ENCODE data around the gene PLPPR1. TPM values are rescaled to one million over a fixed set of nuclear protein-coding genes. Genes with fewer than 3 reads are reported as not detected.
"Not testable (repeated sequence)": the region's sequence is repeated elsewhere in the genome, so short reads cannot be mapped to it uniquely, and the experiment has no call there.

Gene PLPPR1
- total RNA-seq, 2 experiments from 2014 or later, result not detected

- H3K27me3 Mint-ChIP-seq (ENCODE audit: low read depth), result no peaks in the 10 kb centered on the region
- ChIA-PET CTCF (no interaction called here), POLR2A (no interaction called here)
- H3K9me3 Mint-ChIP-seq (ENCODE audit: insufficient read depth), result no peaks in the 10 kb centered on the region
- H3K4me1 Mint-ChIP-seq (ENCODE audit: low read depth), result no peaks in the 10 kb centered on the region
- H3K36me3 Mint-ChIP-seq (ENCODE audit: low read depth), result no peaks in the 10 kb centered on the region
- H3K4me3 Mint-ChIP-seq, result no peak overlapping the region
- H3K27ac Mint-ChIP-seq, result no peak overlapping the region
- ATAC-seq, result no peak
- DNase-seq, result no peak
These were observed 68.7 kb downstream of the PLPPR1 start for GRCh38 chr9:101097210-101097609.

GRCh38 chr9:101098392-101098791, 69.9 kb downstream of the PLPPR1 start:
- ATAC-seq (no peak), DNase-seq (no peak)
- ChIA-PET POLR2A (no interaction called here), CTCF (no interaction called here)
- H3K27me3 Mint-ChIP-seq (ENCODE audit: low read depth), result no peaks in the 10 kb centered on the region
- no peak overlapping the region for H3K27ac Mint-ChIP-seq
- no peaks in the 10 kb centered on the region for H3K36me3 Mint-ChIP-seq (ENCODE audit: low read depth)
- no peak overlapping the region for H3K4me3 Mint-ChIP-seq
- H3K4me1 Mint-ChIP-seq (ENCODE audit: low read depth), result no peaks in the 10 kb centered on the region
- H3K9me3 Mint-ChIP-seq (ENCODE audit: insufficient read depth), result no peaks in the 10 kb centered on the region

- H3K27me3 Mint-ChIP-seq (ENCODE audit: low read depth), result no peaks in the 10 kb centered on the region
- H3K9me3 Mint-ChIP-seq (ENCODE audit: insufficient read depth), result no peaks in the 10 kb centered on the region
- no peak for DNase-seq
- H3K4me1 Mint-ChIP-seq (ENCODE audit: low read depth), result no peaks in the 10 kb centered on the region
- H3K36me3 Mint-ChIP-seq (ENCODE audit: low read depth), result no peaks in the 10 kb centered on the region
- no peak for ATAC-seq
- no peak overlapping the region for H3K4me3 Mint-ChIP-seq
- CTCF ChIA-PET, result no interaction called here
- H3K27ac Mint-ChIP-seq, result no peak overlapping the region
- POLR2A ChIA-PET, result no interaction called here
These were observed 85.8 kb downstream of the PLPPR1 start for GRCh38 chr9:101114317-101114716.

- CTCF ChIA-PET, result no interaction called here
These were observed 86.6 kb downstream of the PLPPR1 start for GRCh38 chr9:101115102-101115501.

GRCh38 chr9:101117161-101117560, 88.6 kb downstream of the PLPPR1 start:
- Mint-ChIP-seq H3K4me3 (no peak overlapping the region), H3K27ac (no peak overlapping the region), H3K27me3 (ENCODE audit: low read depth) (no peaks in the 10 kb centered on the region), H3K36me3 (ENCODE audit: low read depth) (no peaks in the 10 kb centered on the region), H3K4me1 (ENCODE audit: low read depth) (no peaks in the 10 kb centered on the region), H3K9me3 (ENCODE audit: insufficient read depth) (no peaks in the 10 kb centered on the region)
- ATAC-seq, result no peak
- ChIA-PET POLR2A (no interaction called here), CTCF (no interaction called here)
- DNase-seq, result no peak

More at GRCh38 chr9:101115102-101115501, 86.6 kb downstream of the PLPPR1 start:
- Mint-ChIP-seq H3K27me3 (ENCODE audit: low read depth) (no peaks in the 10 kb centered on the region), H3K9me3 (ENCODE audit: insufficient read depth) (no peaks in the 10 kb centered on the region), H3K27ac (no peak overlapping the region), H3K4me1 (ENCODE audit: low read depth) (no peaks in the 10 kb centered on the region), H3K4me3 (no peak overlapping the region), H3K36me3 (ENCODE audit: low read depth) (no peaks in the 10 kb centered on the region)
- POLR2A ChIA-PET, result no interaction called here
- DNase-seq, result no peak
- ATAC-seq, result no peak

- H3K36me3 Mint-ChIP-seq (ENCODE audit: low read depth), result no peaks in the 10 kb centered on the region
- H3K27ac Mint-ChIP-seq, result no peak overlapping the region
- CTCF ChIA-PET, result interaction anchor here (1.0 to 1.2 kb wide), 4 partner anchors 10 to 192 kb away, joined by 3 to 9 read pairs (median 3); no protein-coding TSS in a partner anchor
- POLR2A ChIA-PET, result no interaction called here
- no peaks in the 10 kb centered on the region for H3K4me1 Mint-ChIP-seq (ENCODE audit: low read depth)
- H3K4me3 Mint-ChIP-seq, result no peak overlapping the region
- no peaks in the 10 kb centered on the region for H3K27me3 Mint-ChIP-seq (ENCODE audit: low read depth)
- ATAC-seq (peak; percentile 57), DNase-seq (peak; percentile 28)
- H3K9me3 Mint-ChIP-seq (ENCODE audit: insufficient read depth), result peaks cover 7% of the 10 kb centered on the region
These were observed 90.8 kb downstream of the PLPPR1 start for GRCh38 chr9:101119206-101119819.

GRCh38 chr9:101121836-101122399, 93.4 kb downstream of the PLPPR1 start:
- H3K27ac Mint-ChIP-seq, result no peak overlapping the region

GRCh38 chr9:101126556-101126955, 98.0 kb downstream of the PLPPR1 start:
- ATAC-seq (no peak), DNase-seq (no peak)
- Mint-ChIP-seq H3K4me3 (no peak overlapping the region), H3K36me3 (ENCODE audit: low read depth) (no peaks in the 10 kb centered on the region), H3K9me3 (ENCODE audit: insufficient read depth) (peaks cover 7% of the 10 kb centered on the region), H3K27ac (no peak overlapping the region), H3K27me3 (ENCODE audit: low read depth) (no peaks in the 10 kb centered on the region), H3K4me1 (ENCODE audit: low read depth) (no peaks in the 10 kb centered on the region)
- ChIA-PET CTCF (no interaction called here), POLR2A (no interaction called here)

More at GRCh38 chr9:101121836-101122399, 93.4 kb downstream of the PLPPR1 start:
- CTCF ChIA-PET, result no interaction called here
- H3K9me3 Mint-ChIP-seq (ENCODE audit: insufficient read depth), result peaks cover 7% of the 10 kb centered on the region
- H3K4me3 Mint-ChIP-seq, result no peak overlapping the region
- ATAC-seq, result no peak
- no peaks in the 10 kb centered on the region for H3K36me3 Mint-ChIP-seq (ENCODE audit: low read depth)
- DNase-seq, result no peak
- POLR2A ChIA-PET, result no interaction called here
- no peaks in the 10 kb centered on the region for H3K4me1 Mint-ChIP-seq (ENCODE audit: low read depth)
- no peaks in the 10 kb centered on the region for H3K27me3 Mint-ChIP-seq (ENCODE audit: low read depth)

- ATAC-seq; H3K4me1 Mint-ChIP-seq (ENCODE audit: low read depth); H3K36me3 Mint-ChIP-seq (ENCODE audit: low read depth); DNase-seq; POLR2A ChIA-PET; H3K9me3 Mint-ChIP-seq (ENCODE audit: insufficient read depth); H3K27me3 Mint-ChIP-seq (ENCODE audit: low read depth); H3K4me3 Mint-ChIP-seq; H3K27ac Mint-ChIP-seq: not testable (repeated sequence)
- CTCF ChIA-PET, result interaction anchor here (0.6 kb wide), 1 partner anchor 117 kb away, joined by 3 read pairs; no protein-coding TSS in a partner anchor
These were observed 98.8 kb downstream of the PLPPR1 start for GRCh38 chr9:101127369-101127768.

- POLR2A ChIA-PET, result no interaction called here
- no peak for DNase-seq
- no peak overlapping the region for H3K4me3 Mint-ChIP-seq
- H3K27me3 Mint-ChIP-seq (ENCODE audit: low read depth), result no peaks in the 10 kb centered on the region
- no peaks in the 10 kb centered on the region for H3K36me3 Mint-ChIP-seq (ENCODE audit: low read depth)
- no peak overlapping the region for H3K27ac Mint-ChIP-seq
- H3K4me1 Mint-ChIP-seq (ENCODE audit: low read depth), result no peaks in the 10 kb centered on the region
- no peak for ATAC-seq
- no peaks in the 10 kb centered on the region for H3K9me3 Mint-ChIP-seq (ENCODE audit: insufficient read depth)
- CTCF ChIA-PET, result no interaction called here
These were observed 100.1 kb downstream of the PLPPR1 start for GRCh38 chr9:101128623-101129022.

GRCh38 chr9:101130054-101130453, 101.5 kb downstream of the PLPPR1 start:
- POLR2A ChIA-PET, result no interaction called here
- CTCF ChIA-PET, result no interaction called here
- no peak for ATAC-seq
- no peaks in the 10 kb centered on the region for H3K9me3 Mint-ChIP-seq (ENCODE audit: insufficient read depth)
- no peak overlapping the region for H3K4me3 Mint-ChIP-seq
- no peak for DNase-seq
- H3K27ac Mint-ChIP-seq, result no peak overlapping the region
- no peaks in the 10 kb centered on the region for H3K36me3 Mint-ChIP-seq (ENCODE audit: low read depth)
- no peaks in the 10 kb centered on the region for H3K27me3 Mint-ChIP-seq (ENCODE audit: low read depth)
- no peaks in the 10 kb centered on the region for H3K4me1 Mint-ChIP-seq (ENCODE audit: low read depth)

- no peaks in the 10 kb centered on the region for H3K9me3 Mint-ChIP-seq (ENCODE audit: insufficient read depth)
- H3K27ac Mint-ChIP-seq, result no peak overlapping the region
- H3K4me3 Mint-ChIP-seq, result no peak overlapping the region
- ChIA-PET POLR2A (no interaction called here), CTCF (interaction anchor here (1.3 kb wide), 1 partner anchor 12 kb away, joined by 3 read pairs; no protein-coding TSS in a partner anchor)
- no peaks in the 10 kb centered on the region for H3K4me1 Mint-ChIP-seq (ENCODE audit: low read depth)
- no peaks in the 10 kb centered on the region for H3K27me3 Mint-ChIP-seq (ENCODE audit: low read depth)
- no peaks in the 10 kb centered on the region for H3K36me3 Mint-ChIP-seq (ENCODE audit: low read depth)
- ATAC-seq, result no peak
- DNase-seq, result no peak
These were observed 102.8 kb downstream of the PLPPR1 start for GRCh38 chr9:101131326-101131725.

- H3K36me3 Mint-ChIP-seq (ENCODE audit: low read depth), result no peaks in the 10 kb centered on the region
- DNase-seq (no peak), ATAC-seq (no peak)
- ChIA-PET CTCF (interaction anchor here (1.3 kb wide), 1 partner anchor 14 kb away, joined by 3 read pairs; no protein-coding TSS in a partner anchor), POLR2A (no interaction called here)
- H3K4me3 Mint-ChIP-seq, result no peak overlapping the region
- no peak overlapping the region for H3K27ac Mint-ChIP-seq
- no peaks in the 10 kb centered on the region for H3K27me3 Mint-ChIP-seq (ENCODE audit: low read depth)
- H3K4me1 Mint-ChIP-seq (ENCODE audit: low read depth), result no peaks in the 10 kb centered on the region
- no peaks in the 10 kb centered on the region for H3K9me3 Mint-ChIP-seq (ENCODE audit: insufficient read depth)
These were observed 104.3 kb downstream of the PLPPR1 start for GRCh38 chr9:101132801-101133200.

All from activated CD8-positive, alpha-beta T cell treated with anti-CD3 and anti-CD28 coated beads, Interleukin-2, amount 10 ng/mL, durations not matched to agents 7 days and 5 days (primary cell).